NCI-H2227 (cell line): ENCODE data around the gene SLC2A10.
"Not testable (repeated sequence)": the region's sequence is repeated elsewhere in the genome, so short reads cannot be mapped to it uniquely, and the experiment has no call there.

ENCODE experiments used
- DNase-seq: peaks from one replicate; lab custom pipeline; 2025; ENCODE audit not compliant: unreplicated experiment; lab: John Stamatoyannopoulos, UW

Gene SLC2A10

GRCh38 chr20:46709459-46710152 is at the start of gene SLC2A10:
TSS of gene SLC2A10 (plus strand) at chr20:46709649. CDS start at chr20:46709737, 88 bp downstream.
- DNase-seq = peak; percentile 54

GRCh38 chr20:46660487-46660886 is 49.0 kb upstream of the SLC2A10 start:
- DNase-seq = no peak

DNA sequence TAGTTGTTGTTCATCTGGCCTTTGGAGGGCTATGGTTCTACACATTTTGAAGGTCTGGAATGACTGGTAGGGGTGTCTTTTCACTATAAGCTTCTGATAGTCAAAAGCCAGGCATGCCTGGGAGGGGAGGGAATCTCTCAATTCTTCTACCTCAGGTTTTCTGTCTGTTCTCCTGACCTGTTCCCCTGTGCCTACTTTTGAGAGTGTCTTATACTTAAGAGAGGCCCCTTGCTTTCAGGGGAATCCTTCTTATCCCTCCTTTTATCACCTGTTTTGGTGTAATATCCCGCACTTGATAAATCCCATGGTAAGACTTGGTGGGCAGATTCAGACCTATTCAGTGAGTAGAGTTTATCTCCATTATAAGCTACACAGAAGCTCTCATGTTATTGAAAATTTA is 47.8 kb upstream of the SLC2A10 start:
- DNase-seq = no peak

DNA sequence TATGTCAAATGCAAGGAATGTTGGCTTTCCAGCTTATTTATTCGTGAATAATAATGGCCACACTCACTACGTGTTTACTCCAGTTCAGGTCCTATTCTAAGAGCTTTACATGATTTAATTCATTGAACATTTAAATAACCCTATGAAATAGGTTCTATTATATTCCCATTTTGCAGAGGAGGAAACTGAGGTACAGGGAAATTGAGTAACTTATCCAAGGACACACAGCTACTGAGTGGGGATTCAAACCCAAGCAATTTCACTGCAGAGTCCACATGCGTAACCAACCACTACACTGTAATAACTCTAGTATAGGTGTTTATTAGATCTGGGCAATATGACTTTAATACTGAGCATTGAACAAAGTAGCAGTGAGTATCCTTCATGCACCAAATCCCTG is 45.9 kb upstream of the SLC2A10 start:
- no peak for DNase-seq

GRCh38 chr20:46665602-46666001 is 43.8 kb upstream of the SLC2A10 start:
- no peak for DNase-seq

DNA sequence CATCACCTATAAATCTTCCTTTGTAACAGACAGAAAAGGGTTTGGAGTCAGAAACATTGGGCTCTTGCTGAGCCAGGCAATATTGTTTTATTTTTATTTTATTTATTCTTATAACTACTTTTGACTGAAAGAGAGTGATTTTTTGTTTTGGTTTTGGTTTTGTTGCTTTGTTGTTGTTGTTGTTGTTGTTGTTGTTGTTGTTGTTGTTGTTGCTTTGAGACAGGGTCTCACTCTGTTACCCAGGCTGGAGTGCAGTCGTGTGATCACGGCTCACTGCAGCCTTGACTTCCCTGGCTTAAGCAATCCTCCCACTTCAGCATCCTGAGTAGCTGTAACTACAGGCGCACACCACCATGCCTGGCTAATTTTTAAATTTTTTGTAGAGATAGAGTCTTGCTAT is 43.1 kb upstream of the SLC2A10 start:
- no peak for DNase-seq

- no peak for DNase-seq
These were observed 42.5 kb upstream of the SLC2A10 start for GRCh38 chr20:46666818-46667515.

GRCh38 chr20:46670228-46670584 is 39.2 kb upstream of the SLC2A10 start:
- DNase-seq = no peak

- no peak for DNase-seq
These were observed 38.6 kb upstream of the SLC2A10 start for GRCh38 chr20:46670585-46671584.

GRCh38 chr20:46671866-46672542 is 37.4 kb upstream of the SLC2A10 start:
- DNase-seq = no peak

- DNase-seq = no peak
These were observed 36.8 kb upstream of the SLC2A10 start for GRCh38 chr20:46672543-46673148.

- no peak for DNase-seq
These were observed 35.8 kb upstream of the SLC2A10 start for GRCh38 chr20:46673394-46674252.

GRCh38 chr20:46674253-46675083 is 35.0 kb upstream of the SLC2A10 start:
- DNase-seq = no peak

GRCh38 chr20:46676649-46677316 is 32.7 kb upstream of the SLC2A10 start:
- not testable (repeated sequence) for DNase-seq

DNA sequence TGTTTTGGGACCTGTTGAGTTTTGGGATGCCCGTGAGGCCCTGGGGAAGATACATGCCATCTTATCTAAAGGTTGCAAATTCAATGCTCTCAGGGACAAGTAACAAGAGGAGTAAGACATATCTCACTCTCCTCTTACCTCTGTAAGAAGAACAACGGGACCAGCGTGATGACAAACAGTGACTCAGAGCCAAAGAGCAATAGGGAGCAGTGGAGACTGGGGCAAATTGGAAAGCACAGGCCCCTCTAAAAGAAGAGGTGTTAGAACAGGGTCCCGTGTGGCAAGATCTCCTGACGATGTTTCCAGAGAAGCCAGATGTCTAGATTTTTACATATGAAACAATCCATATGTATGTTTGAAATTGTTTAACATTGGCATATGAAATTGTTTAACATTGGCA is 31.8 kb upstream of the SLC2A10 start:
- DNase-seq = no peak

- no peak for DNase-seq
These were observed 30.9 kb upstream of the SLC2A10 start for GRCh38 chr20:46678516-46678915.

GRCh38 chr20:46680684-46681031 is 28.8 kb upstream of the SLC2A10 start:
- no peak for DNase-seq
